ENCODE data around the gene FXYD6.

The FXYD6 gene

DNA sequence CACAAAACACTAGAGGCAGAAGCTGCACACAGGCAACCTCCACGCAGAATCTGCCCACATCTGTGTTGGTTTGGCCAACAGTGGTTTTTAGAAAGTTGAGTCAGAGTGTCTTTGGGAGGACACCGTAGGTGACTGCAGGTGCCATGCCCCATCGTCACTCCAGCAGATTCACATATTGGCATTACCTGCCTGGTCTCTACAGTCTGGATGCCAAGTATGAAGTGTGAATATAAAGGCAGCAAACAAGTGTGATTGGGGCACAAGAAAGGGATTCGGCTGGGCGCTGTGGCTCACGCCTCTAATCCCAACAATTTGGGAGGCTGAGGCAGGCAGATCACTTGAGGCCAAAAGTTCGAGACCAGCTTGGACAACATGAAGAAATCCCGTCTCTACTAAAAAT lies 40.9 kb downstream of the FXYD6 start:
- TF ChIP-seq, protein P1, sequence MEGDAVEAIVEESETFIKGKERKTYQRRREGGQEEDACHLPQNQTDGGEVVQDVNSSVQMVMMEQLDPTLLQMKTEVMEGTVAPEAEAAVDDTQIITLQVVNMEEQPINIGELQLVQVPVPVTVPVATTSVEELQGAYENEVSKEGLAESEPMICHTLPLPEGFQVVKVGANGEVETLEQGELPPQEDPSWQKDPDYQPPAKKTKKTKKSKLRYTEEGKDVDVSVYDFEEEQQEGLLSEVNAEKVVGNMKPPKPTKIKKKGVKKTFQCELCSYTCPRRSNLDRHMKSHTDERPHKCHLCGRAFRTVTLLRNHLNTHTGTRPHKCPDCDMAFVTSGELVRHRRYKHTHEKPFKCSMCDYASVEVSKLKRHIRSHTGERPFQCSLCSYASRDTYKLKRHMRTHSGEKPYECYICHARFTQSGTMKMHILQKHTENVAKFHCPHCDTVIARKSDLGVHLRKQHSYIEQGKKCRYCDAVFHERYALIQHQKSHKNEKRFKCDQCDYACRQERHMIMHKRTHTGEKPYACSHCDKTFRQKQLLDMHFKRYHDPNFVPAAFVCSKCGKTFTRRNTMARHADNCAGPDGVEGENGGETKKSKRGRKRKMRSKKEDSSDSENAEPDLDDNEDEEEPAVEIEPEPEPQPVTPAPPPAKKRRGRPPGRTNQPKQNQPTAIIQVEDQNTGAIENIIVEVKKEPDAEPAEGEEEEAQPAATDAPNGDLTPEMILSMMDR (IDR thresholded peaks at IDR 0.05; ENCODE audit: low read length, missing control alignments) = no peak
- no peak overlapping the region for H3K4me3 ChIP-seq (replicated peaks; ENCODE audit: low read depth, low read length)
- DNase-seq (ENCODE audit: low read depth) = no peak

DNA sequence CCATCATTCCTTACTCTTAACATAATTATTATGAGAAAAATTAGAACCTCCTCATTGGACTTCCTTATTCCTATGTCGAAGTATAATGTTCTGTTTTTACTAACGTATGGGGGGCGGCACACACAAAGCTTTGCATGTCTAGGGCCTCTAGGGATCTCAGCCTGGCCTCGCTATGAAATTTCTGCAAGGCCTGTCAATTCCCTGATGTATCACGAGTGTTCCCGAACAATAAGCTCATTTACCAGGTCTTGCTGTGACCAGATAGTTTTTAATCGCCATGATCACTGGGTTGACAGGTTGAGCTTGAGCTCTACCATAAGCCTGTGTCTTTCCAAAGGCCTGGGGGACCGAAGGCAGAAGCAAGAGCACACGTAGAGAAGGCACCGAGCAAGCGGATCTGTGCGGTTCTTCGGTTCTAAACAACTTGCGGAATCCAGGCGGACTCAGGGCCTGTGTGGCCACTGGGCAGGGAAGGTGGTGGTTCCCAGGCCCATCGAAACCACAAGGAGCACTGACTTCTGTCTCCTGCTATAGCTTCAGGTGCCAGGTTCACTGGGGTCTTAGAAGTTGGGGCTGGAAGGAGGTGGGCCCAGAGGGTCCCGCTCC lies 41.5 kb downstream of the FXYD6 start:
- H3K4me3 ChIP-seq (replicated peaks; ENCODE audit: low read depth, low read length) = no peak overlapping the region
- no peak for DNase-seq (ENCODE audit: low read depth)
- TF ChIP-seq, protein P1 (IDR thresholded peaks at IDR 0.05; ENCODE audit: low read length, missing control alignments) = no peak

DNA sequence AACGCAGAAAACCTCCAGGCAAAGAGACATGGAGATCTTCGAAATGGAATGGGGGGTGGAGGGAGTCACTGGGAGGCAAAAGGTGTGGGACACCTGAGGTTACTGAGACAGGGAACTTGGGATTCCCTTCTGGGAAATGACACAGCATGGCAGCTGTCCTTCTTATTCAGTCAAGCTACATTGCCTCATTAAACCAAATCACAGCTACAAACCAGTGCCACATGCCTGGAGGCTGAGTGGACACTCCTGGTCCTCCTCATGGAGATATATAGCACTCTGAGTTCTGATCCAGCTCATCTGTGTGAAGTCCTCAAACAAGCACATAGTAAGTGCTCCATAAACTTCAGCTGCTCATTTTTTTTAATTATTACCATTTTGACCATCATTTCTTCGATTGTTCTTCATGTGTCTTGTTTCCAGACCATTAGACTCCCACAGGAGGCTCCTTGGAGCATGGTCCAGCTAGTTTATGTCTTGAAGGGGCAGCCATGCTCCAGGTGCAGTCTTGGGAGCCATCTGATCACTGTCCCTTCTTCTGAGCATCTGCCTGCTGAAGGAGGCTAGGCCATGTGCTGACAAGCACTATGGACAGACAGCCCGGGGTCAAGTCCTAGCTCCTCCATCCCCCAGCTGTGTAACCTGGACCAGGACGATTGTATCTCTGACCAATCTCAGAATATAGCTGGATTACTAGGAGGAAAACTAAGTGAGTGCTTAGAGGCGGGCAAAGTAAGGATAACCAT lies 42.2 kb downstream of the FXYD6 start:
- no peak for DNase-seq (ENCODE audit: low read depth)
- TF ChIP-seq, protein P1 (IDR thresholded peaks at IDR 0.05; ENCODE audit: low read length, missing control alignments) = no peak
- no peak overlapping the region for H3K4me3 ChIP-seq (replicated peaks; ENCODE audit: low read depth, low read length)

DNA sequence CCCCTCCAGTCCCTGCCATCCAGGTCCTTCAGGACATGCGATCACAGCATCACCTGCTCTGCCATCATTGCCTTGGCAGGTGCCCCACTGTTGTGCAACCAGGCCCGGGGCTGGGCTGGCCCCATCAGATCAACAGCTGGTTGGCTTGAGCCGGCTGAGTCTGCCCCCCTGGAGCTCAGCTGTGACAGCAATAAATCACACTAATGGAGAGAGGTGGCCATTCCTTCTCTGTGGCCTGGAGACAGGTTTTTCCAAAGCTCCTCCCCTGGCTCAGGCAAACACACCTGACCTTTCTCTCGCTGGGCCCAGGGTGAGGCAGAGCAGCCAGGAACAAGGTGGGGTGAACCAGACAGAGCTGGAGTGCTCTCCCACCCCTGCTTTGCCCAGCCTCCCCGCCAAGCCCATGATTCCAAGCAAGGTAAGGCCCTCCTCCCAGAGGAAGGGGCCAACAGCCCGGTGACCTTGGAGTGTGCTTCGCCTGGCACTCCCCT lies 43.0 kb downstream of the FXYD6 start:
- DNase-seq (ENCODE audit: low read depth) = no peak
- H3K4me3 ChIP-seq (replicated peaks; ENCODE audit: low read depth, low read length) = no peak overlapping the region
- TF ChIP-seq, protein P1 (IDR thresholded peaks at IDR 0.05; ENCODE audit: low read length, missing control alignments) = no peak

DNA sequence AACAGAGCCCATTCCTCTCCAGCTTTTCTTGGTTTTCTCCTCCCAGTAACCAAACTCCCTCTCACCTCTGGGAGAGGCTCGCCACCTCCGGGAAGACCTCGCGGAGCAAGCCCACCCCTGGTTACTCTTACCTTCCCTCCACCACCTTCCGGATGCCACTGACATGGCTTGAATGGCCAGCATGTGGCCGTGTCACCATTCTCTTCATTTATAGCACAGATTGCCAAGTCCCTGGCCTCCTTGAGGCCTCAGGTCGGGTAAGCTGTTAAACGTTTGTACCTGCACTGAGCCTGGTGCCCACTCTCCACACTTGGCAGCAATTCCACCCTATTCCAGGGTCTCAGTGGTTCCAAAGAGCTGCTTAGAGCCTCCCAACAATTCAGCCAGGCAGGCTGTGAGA lies 43.9 kb downstream of the FXYD6 start:
- no peak for DNase-seq (ENCODE audit: low read depth)
- TF ChIP-seq, protein P1 (IDR thresholded peaks at IDR 0.05; ENCODE audit: low read length, missing control alignments) = no peak
- no peak overlapping the region for H3K4me3 ChIP-seq (replicated peaks; ENCODE audit: low read depth, low read length)

DNA sequence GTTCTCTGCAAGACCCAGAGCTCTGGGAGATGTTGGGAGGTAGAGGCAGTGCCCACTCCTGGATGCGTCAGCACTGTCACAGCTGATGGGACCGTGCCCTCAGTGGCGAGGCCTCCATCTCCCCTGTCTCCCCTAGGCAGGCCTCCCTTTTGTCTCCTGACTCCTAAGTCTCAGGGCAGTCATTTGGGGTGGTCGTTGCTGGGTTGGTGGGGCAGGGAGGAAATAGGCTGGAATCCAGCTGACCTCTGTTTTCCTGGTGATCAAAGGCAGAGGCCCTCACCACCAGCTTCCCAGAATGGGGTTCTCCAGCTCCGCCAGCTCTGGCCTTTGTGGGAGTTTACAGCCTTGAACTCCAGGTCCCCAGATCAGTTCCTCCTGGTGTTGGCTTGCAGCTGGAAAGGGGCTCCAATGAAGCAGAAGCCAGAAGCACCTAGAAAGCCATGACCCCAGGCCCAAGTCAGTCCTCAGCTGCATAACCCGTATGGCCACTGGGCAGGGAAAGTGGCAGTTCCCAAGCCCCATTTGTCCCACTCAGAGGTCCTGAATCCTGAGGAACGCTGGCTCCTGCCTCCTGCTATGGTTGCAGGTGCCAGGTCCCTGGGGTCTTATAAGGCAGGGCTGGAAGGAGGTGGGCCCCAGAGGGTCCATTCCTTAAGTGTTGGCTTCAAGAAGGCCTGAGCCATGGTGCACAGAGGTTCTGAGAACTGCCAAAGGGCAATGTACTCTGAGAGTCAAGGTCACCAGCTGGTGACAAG lies 44.6 kb downstream of the FXYD6 start:
- no peak for DNase-seq (ENCODE audit: low read depth)
- TF ChIP-seq, protein P1 (IDR thresholded peaks at IDR 0.05; ENCODE audit: low read length, missing control alignments) = no peak
- no peak overlapping the region for H3K4me3 ChIP-seq (replicated peaks; ENCODE audit: low read depth, low read length)
